ENCODE data around the gene SLC44A5. TPM values are rescaled to one million over a fixed set of nuclear protein-coding genes. Genes with fewer than 3 reads are reported as not detected.
A peak's percentile ranks its signal among the peaks of the same experiment; 100 is the strongest.
"Not testable (repeated sequence)": the region's sequence is repeated elsewhere in the genome, so short reads cannot be mapped to it uniquely, and the experiment has no call there.

SLC44A5 gene
- total RNA-seq, 1 donor from 2014 or later = 3.7 TPM

DNA sequence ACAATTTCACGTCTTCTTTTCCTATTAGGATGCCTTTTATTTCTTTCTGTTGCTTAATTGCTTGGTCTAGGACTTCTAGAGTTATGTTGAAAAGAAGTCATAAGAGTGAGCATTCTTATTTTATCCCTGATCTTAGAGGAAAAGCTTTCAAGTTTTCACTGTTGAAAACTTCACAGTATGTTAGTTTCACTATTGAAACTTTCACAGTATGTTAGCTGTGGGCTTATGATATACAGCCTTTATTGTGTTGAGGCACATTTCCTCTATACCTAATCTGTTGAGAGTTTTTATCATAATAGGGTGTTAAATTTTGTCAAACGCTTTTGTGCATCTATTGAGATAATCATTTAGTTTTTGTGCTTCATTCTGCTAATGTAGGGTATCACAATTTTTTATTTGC is 249.7 kb downstream of the SLC44A5 start:
- Histone ChIP-seq H3K27me3 (ENCODE audit: control insufficient read depth, insufficient read depth, low read length) (no peaks in the 10 kb centered on the region), H3K4me3 (ENCODE audit: low read depth, low read length) (no peak overlapping the region), H3K36me3 (ENCODE audit: control insufficient read depth, insufficient read depth, low read length) (no peaks in the 10 kb centered on the region)
- no peak for DNase-seq (ENCODE audit: low read depth)
- TF ChIP-seq, protein P1, sequence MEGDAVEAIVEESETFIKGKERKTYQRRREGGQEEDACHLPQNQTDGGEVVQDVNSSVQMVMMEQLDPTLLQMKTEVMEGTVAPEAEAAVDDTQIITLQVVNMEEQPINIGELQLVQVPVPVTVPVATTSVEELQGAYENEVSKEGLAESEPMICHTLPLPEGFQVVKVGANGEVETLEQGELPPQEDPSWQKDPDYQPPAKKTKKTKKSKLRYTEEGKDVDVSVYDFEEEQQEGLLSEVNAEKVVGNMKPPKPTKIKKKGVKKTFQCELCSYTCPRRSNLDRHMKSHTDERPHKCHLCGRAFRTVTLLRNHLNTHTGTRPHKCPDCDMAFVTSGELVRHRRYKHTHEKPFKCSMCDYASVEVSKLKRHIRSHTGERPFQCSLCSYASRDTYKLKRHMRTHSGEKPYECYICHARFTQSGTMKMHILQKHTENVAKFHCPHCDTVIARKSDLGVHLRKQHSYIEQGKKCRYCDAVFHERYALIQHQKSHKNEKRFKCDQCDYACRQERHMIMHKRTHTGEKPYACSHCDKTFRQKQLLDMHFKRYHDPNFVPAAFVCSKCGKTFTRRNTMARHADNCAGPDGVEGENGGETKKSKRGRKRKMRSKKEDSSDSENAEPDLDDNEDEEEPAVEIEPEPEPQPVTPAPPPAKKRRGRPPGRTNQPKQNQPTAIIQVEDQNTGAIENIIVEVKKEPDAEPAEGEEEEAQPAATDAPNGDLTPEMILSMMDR (IDR thresholded peaks at IDR 0.05; ENCODE audit: insufficient read depth, low read length, poor library complexity, severe bottlenecking) = no peak

DNA sequence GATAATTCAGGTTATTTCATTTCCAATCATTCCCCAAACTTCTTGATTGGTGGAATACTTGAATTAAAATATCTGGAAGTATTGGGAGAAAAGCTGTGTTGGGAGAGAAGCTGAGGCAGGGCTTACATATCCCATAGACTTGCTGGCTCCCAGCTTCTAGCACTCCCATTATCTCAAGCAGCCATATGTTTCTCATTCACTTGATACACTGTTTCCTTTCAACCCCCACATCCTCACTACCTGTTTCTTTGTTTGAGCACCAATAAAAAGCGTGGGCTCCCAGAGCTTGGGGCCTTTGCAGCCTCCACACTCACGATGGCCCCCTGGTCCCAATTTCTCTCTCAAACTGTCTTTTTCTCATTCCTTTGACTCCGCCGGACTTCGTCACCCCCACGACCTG is 256.6 kb downstream of the SLC44A5 start:
- H3K27me3 ChIP-seq (ENCODE audit: control insufficient read depth, insufficient read depth, low read length); H3K36me3 ChIP-seq (ENCODE audit: control insufficient read depth, insufficient read depth, low read length); DNase-seq (ENCODE audit: low read depth); H3K4me3 ChIP-seq (ENCODE audit: low read depth, low read length): not testable (repeated sequence)

- Histone ChIP-seq H3K27me3 (ENCODE audit: control insufficient read depth, insufficient read depth, low read length) (no peaks in the 10 kb centered on the region), H3K4me3 (ENCODE audit: low read depth, low read length) (no peak overlapping the region), H3K36me3 (ENCODE audit: control insufficient read depth, insufficient read depth, low read length) (no peaks in the 10 kb centered on the region)
- DNase-seq (ENCODE audit: low read depth) = no peak
- TF ChIP-seq, protein P1 (IDR thresholded peaks at IDR 0.05; ENCODE audit: insufficient read depth, low read length, poor library complexity, severe bottlenecking) = no peak
Measured at GRCh38 chr1:75353051-75353450, 257.9 kb downstream of the SLC44A5 start.

DNA sequence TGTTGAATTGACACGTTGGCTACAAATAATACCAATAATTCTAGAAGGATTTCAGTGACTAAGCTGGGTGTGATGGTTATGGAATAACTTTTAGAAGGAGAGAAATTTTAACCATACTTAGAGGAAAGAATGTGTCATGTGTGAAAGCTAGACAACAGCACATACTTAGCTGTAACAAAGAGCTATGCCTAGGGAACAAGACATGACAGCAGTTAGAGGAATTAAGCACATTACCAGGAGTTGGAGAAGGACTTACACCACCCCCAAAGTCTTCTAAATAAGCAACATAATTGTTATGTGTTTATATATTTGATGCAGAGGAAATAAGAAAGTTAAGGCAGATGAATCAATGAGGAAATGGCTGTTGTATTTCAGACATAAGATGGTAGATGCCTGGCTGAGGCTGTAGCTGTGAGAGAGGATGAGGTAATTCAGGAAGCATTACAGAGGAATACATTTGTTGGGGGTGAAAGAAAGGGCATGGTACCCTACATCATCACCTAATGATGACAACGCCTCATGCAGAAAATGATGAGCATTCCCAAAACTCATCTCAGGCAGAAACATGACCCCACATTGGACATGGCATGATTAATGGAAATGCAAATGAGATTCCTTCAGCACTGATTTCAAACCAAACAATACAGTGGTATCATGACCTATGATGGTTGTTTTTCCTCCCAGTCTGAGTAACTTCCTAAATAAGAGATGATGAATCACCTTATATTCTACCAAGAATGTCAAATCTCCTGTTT is 265.2 kb downstream of the SLC44A5 start:
- TF ChIP-seq, protein P1 (IDR thresholded peaks at IDR 0.05; ENCODE audit: insufficient read depth, low read length, poor library complexity, severe bottlenecking) = no peak
- no peaks in the 10 kb centered on the region for H3K27me3 ChIP-seq (ENCODE audit: control insufficient read depth, insufficient read depth, low read length)
- DNase-seq (ENCODE audit: low read depth) = peak; percentile 14
- H3K36me3 ChIP-seq (ENCODE audit: control insufficient read depth, insufficient read depth, low read length) = no peaks in the 10 kb centered on the region
- no peak overlapping the region for H3K4me3 ChIP-seq (ENCODE audit: low read depth, low read length)

- TF ChIP-seq, protein P1 (IDR thresholded peaks at IDR 0.05; ENCODE audit: insufficient read depth, low read length, poor library complexity, severe bottlenecking) = no peak
- DNase-seq (ENCODE audit: low read depth) = no peak
- Histone ChIP-seq H3K27me3 (ENCODE audit: control insufficient read depth, insufficient read depth, low read length) (no peaks in the 10 kb centered on the region), H3K4me3 (ENCODE audit: low read depth, low read length) (no peak overlapping the region), H3K36me3 (ENCODE audit: control insufficient read depth, insufficient read depth, low read length) (no peaks in the 10 kb centered on the region)
Measured at GRCh38 chr1:75342786-75343185, 268.1 kb downstream of the SLC44A5 start.

DNA sequence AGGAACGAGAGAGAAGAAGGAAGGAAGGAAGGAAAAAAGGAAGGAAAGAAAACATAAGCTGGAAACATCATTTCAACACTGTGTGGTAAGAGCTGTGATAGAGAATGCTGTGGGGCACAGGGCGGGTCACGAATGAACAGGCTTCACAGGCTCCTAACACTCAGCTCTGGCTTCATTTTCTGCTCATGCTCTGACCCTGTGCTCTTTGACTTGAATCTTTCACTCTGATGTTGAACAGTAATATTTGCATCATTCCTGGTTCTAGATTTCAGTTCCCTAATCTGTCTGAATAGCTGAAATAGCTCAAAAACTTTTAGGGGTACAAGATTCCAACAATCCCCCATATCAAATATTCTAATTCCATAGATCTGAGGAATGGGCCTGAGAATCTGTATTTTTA is 269.4 kb downstream of the SLC44A5 start:
- no peak for DNase-seq (ENCODE audit: low read depth)
- Histone ChIP-seq H3K36me3 (ENCODE audit: control insufficient read depth, insufficient read depth, low read length) (no peaks in the 10 kb centered on the region), H3K4me3 (ENCODE audit: low read depth, low read length) (no peak overlapping the region), H3K27me3 (ENCODE audit: control insufficient read depth, insufficient read depth, low read length) (no peaks in the 10 kb centered on the region)
- TF ChIP-seq, protein P1 (IDR thresholded peaks at IDR 0.05; ENCODE audit: insufficient read depth, low read length, poor library complexity, severe bottlenecking) = no peak

Data from kidney epithelial cell (primary cell).